Vagina (tissue), 2 donors: ENCODE data around the gene FKBP15. TPM values are rescaled to one million over a fixed set of nuclear protein-coding genes. Genes with fewer than 3 reads are reported as not detected.

Source experiments
- DNase-seq, 2 donors: peaks; one replicate each; pipeline ENCODE4 v3.0.0-alpha.2; 2017; ENCODE audit errors: extremely low spot score in 2 of 2
- H3K27ac ChIP-seq: fragments of 200-600 bp; sonication (generic); one replicate; pipeline ENCODE4 v1.5.1; 2019
- H3K27me3 ChIP-seq: fragments of 200-600 bp; sonication (generic); one replicate; pipeline ENCODE4 v1.5.1; 2019
- H3K36me3 ChIP-seq, 2 donors: fragments of 200-600 bp; sonication (generic); one replicate each; pipeline ENCODE4 v1.5.1; 2017 to 2019
- H3K4me1 ChIP-seq: fragments of 200-600 bp; sonication (generic); one replicate; pipeline ENCODE4 v1.5.1; 2019
- H3K4me3 ChIP-seq, 2 donors: fragments of 200-600 bp; sonication (generic); 1 replicate in 1 of 2; 2 replicates in 1 of 2; pipeline ENCODE4 v1.5.1; 2016 to 2019
- H3K9me3 ChIP-seq: fragments of 200-600 bp; sonication (generic); one replicate; pipeline ENCODE4 v1.5.1; 2019
- CTCF ChIP-seq, 3 experiments: fragments of 450-650 bp in 2 of 3; fragments of 200-600 bp in 1 of 3; sonication (generic) in 1 of 3; IDR thresholded peaks; one replicate each; pipeline ENCODE4 v1.5.1; 2017 to 2019; ENCODE audit warnings: antibody characterized with exemption in 3 of 3, mild to moderate bottlenecking in 2 of 3, moderate library complexity in 2 of 3
- POLR2A ChIP-seq, 2 donors: fragments of 450-650 bp; IDR thresholded peaks; one replicate each; pipeline ENCODE4 v1.6.1; 2017; ENCODE audit warnings: antibody characterized with exemption in 2 of 2, mild to moderate bottlenecking in 2 of 2, moderate library complexity in 2 of 2
- POLR2AphosphoS5 ChIP-seq, 2 donors: sonication (generic); formaldehyde crosslinking; IDR thresholded peaks; one replicate each; pipeline ENCODE4 v1.9.0; 2017; ENCODE audit warnings: antibody characterized with exemption in 2 of 2, mild to moderate bottlenecking in 2 of 2, low read depth in 1 of 2; ENCODE audit not compliant: insufficient read depth in 1 of 2
- intact Hi-C: fragments of 100-400 bp; cut with DNase I; formaldehyde crosslinking; loops from one replicate; pipeline ENCODE4 v1.15.1; 2023
- total RNA-seq: library from RNA; depleted of rRNA; stranded (reverse); fragments of >200 nt; gene quantifications from one replicate; pipeline ENCODE4 v1.2.3, GENCODE V29; 2016

FKBP15 gene
- total RNA-seq, 1 donor from 2014 or later: 28.7 TPM

GRCh38 chr9:113139225-113139829 lies 81.8 kb downstream of the FKBP15 start:
- no peak for TF ChIP-seq POLR2A (IDR thresholded peaks at IDR 0.05)
- TF ChIP-seq POLR2AphosphoS5 (IDR thresholded peaks at IDR 0.05; ENCODE audit: insufficient read depth in 1 of 2, low read depth in 1 of 2): no peak
- no peak for TF ChIP-seq CTCF (IDR thresholded peaks at IDR 0.05)
- Histone ChIP-seq H3K36me3 (no peaks in the 10 kb centered on the region), H3K4me1 (no peaks in the 10 kb centered on the region), H3K27me3 (no peaks in the 10 kb centered on the region), H3K9me3 (no peaks in the 10 kb centered on the region), H3K4me3 (no peak overlapping the region), H3K27ac (no peak overlapping the region)
- DNase-seq: no peak
- intact Hi-C loops: no loop called here

GRCh38 chr9:113138760-113139159 lies 82.3 kb downstream of the FKBP15 start:
- Histone ChIP-seq H3K4me1 (no peaks in the 10 kb centered on the region), H3K9me3 (no peaks in the 10 kb centered on the region), H3K27me3 (no peaks in the 10 kb centered on the region), H3K4me3 (no peak overlapping the region), H3K27ac (no peak overlapping the region), H3K36me3 (no peaks in the 10 kb centered on the region)
- intact Hi-C loops: no loop called here
- no peak for DNase-seq
- TF ChIP-seq CTCF (IDR thresholded peaks at IDR 0.05) (no peak), POLR2AphosphoS5 (IDR thresholded peaks at IDR 0.05; ENCODE audit: insufficient read depth in 1 of 2, low read depth in 1 of 2) (no peak), POLR2A (IDR thresholded peaks at IDR 0.05) (no peak)

GRCh38 chr9:113137196-113138168 lies 83.6 kb downstream of the FKBP15 start:
- TF ChIP-seq POLR2AphosphoS5 (IDR thresholded peaks at IDR 0.05; ENCODE audit: insufficient read depth in 1 of 2, low read depth in 1 of 2): no peak
- TF ChIP-seq POLR2A (IDR thresholded peaks at IDR 0.05): no peak
- TF ChIP-seq CTCF (IDR thresholded peaks at IDR 0.05): no peak
- intact Hi-C loops: no loop called here
- H3K27me3 ChIP-seq: no peaks in the 10 kb centered on the region
- H3K9me3 ChIP-seq: no peaks in the 10 kb centered on the region
- DNase-seq: no peak
- no peaks in the 10 kb centered on the region for H3K4me1 ChIP-seq
- no peaks in the 10 kb centered on the region for H3K36me3 ChIP-seq
- H3K27ac ChIP-seq: no peak overlapping the region
- H3K4me3 ChIP-seq: no peak overlapping the region

- no peak overlapping the region for H3K4me3 ChIP-seq
- no peak for TF ChIP-seq POLR2AphosphoS5 (IDR thresholded peaks at IDR 0.05; ENCODE audit: insufficient read depth in 1 of 2, low read depth in 1 of 2)
- no peak for TF ChIP-seq CTCF (IDR thresholded peaks at IDR 0.05)
- no peak for TF ChIP-seq POLR2A (IDR thresholded peaks at IDR 0.05)
- H3K36me3 ChIP-seq: no peaks in the 10 kb centered on the region
- intact Hi-C loops: no loop called here
- no peaks in the 10 kb centered on the region for H3K9me3 ChIP-seq
- no peak for DNase-seq
- H3K4me1 ChIP-seq: no peaks in the 10 kb centered on the region
- H3K27ac ChIP-seq: no peak overlapping the region
- H3K27me3 ChIP-seq: no peaks in the 10 kb centered on the region
Measured at GRCh38 chr9:113131689-113132151, 89.4 kb downstream of the FKBP15 start.
